Liver (tissue), 9 donors: ENCODE results near the gene DAPK1. TPM values are rescaled to one million over a fixed set of nuclear protein-coding genes. Genes with fewer than 3 reads are reported as not detected.

Experiments used
- DNase-seq: peaks from one replicate; pipeline ENCODE4 v3.0.0-alpha.2; 2017; ENCODE audit warnings: low spot score
- H3K27ac ChIP-seq, 2 donors: one replicate each; pipeline ENCODE4 v1.7.0; 2013; ENCODE audit warnings: inconsistent platforms in 2 of 2, low read length in 2 of 2, control low read depth in 1 of 2, low read depth in 1 of 2, mild to moderate bottlenecking in 1 of 2
- H3K27me3 ChIP-seq, 4 donors: one replicate each; pipeline versions ENCODE4 v1.6.1 to v1.7.0; 2013; ENCODE audit warnings: low read length in 3 of 4, inconsistent platforms in 1 of 4, mild to moderate bottlenecking in 1 of 4, moderate library complexity in 1 of 4; ENCODE audit not compliant: control insufficient read depth in 4 of 4, insufficient read depth in 4 of 4
- H3K36me3 ChIP-seq, 4 donors: one replicate each; pipeline versions ENCODE4 v1.6.1 to v1.7.0; 2013; ENCODE audit warnings: low read length in 3 of 4, mild to moderate bottlenecking in 3 of 4, low read depth in 1 of 4, moderate library complexity in 1 of 4; ENCODE audit not compliant: control insufficient read depth in 4 of 4, insufficient read depth in 3 of 4
- H3K4me1 ChIP-seq, 4 donors: one replicate each; pipeline versions ENCODE4 v1.6.1 to v1.7.0; 2013; ENCODE audit warnings: low read length in 3 of 4, mild to moderate bottlenecking in 3 of 4, moderate library complexity in 1 of 4; ENCODE audit not compliant: control insufficient read depth in 4 of 4, insufficient read depth in 4 of 4
- H3K4me3 ChIP-seq, 3 donors: one replicate each; pipeline versions ENCODE4 v1.6.1 to v1.7.0; 2013; ENCODE audit warnings: low read length in 3 of 3, control low read depth in 1 of 3, low read depth in 1 of 3, mild to moderate bottlenecking in 1 of 3
- H3K9ac ChIP-seq, 2 donors: one replicate each; pipeline ENCODE4 v1.7.0; 2013; ENCODE audit warnings: low read length in 2 of 2, mild to moderate bottlenecking in 2 of 2, moderate library complexity in 2 of 2, control low read depth in 1 of 2, low read depth in 1 of 2
- H3K9me3 ChIP-seq, 4 donors: one replicate each; pipeline versions ENCODE4 v1.6.1 to v1.7.0; 2013; ENCODE audit warnings: low read length in 3 of 4; ENCODE audit not compliant: control insufficient read depth in 4 of 4
- EGR1 ChIP-seq, 2 donors: IDR thresholded peaks; 2 replicates each; pipeline ENCODE4 v1.6.1; 2016 to 2018; ENCODE audit warnings: antibody characterized with exemption in 2 of 2, low read depth in 2 of 2
- FOXA1 ChIP-seq: IDR thresholded peaks from 2 replicates; pipeline ENCODE4 v1.6.1; 2016; ENCODE audit warnings: antibody characterized with exemption
- FOXA2 ChIP-seq: IDR thresholded peaks from 2 replicates; pipeline ENCODE4 v1.6.1; 2016; ENCODE audit warnings: antibody characterized with exemption
- GABPA ChIP-seq, 2 donors: IDR thresholded peaks in 1 of 2; conservative IDR thresholded peaks in 1 of 2; 2 replicates each; pipeline ENCODE4 v1.6.1; 2016; ENCODE audit warnings: antibody characterized with exemption in 2 of 2, mild to moderate bottlenecking in 1 of 2, moderate library complexity in 1 of 2
- HNF4A ChIP-seq, 2 donors: conservative IDR thresholded peaks; 2 replicates each; pipeline ENCODE4 v1.6.1; 2016; ENCODE audit warnings: antibody characterized with exemption in 2 of 2, mild to moderate bottlenecking in 2 of 2
- HNF4G ChIP-seq: IDR thresholded peaks from 2 replicates; pipeline ENCODE4 v1.6.1; 2016; ENCODE audit warnings: antibody characterized with exemption
- JUND ChIP-seq, 2 donors: IDR thresholded peaks; 2 replicates each; pipeline ENCODE4 v1.6.1; 2016; ENCODE audit warnings: antibody characterized with exemption in 2 of 2
- NR2F2 ChIP-seq: IDR thresholded peaks from 2 replicates; pipeline ENCODE4 v1.6.1; 2016; ENCODE audit warnings: antibody characterized with exemption
- RAD21 ChIP-seq, 2 donors: IDR thresholded peaks; 2 replicates each; pipeline ENCODE4 v1.6.1; 2016; ENCODE audit warnings: antibody characterized with exemption in 2 of 2, mild to moderate bottlenecking in 2 of 2
- RXRA ChIP-seq, 2 donors: IDR thresholded peaks; 2 replicates each; pipeline ENCODE4 v1.6.1; 2017 to 2018; ENCODE audit warnings: antibody characterized with exemption in 2 of 2, mild to moderate bottlenecking in 1 of 2
- SP1 ChIP-seq: IDR thresholded peaks from 2 replicates; pipeline ENCODE4 v1.6.1; 2018; ENCODE audit warnings: antibody characterized with exemption, mild to moderate bottlenecking
- TAF1 ChIP-seq: conservative IDR thresholded peaks from 2 replicates; pipeline ENCODE4 v1.6.1; 2016; ENCODE audit warnings: antibody characterized with exemption, mild to moderate bottlenecking
- YY1 ChIP-seq: IDR thresholded peaks from 2 replicates; pipeline ENCODE4 v1.6.1; 2016; ENCODE audit warnings: antibody characterized with exemption, mild to moderate bottlenecking
- WGBS: extraction: QIAGEN DNeasy Blood & Tissue Kit; methylation state at CpG from one replicate; pipeline ENCODE4 v1.1.7; 2013; 5-methylcytosine and 5-hydroxymethylcytosine counted together
- polyA plus RNA-seq, 2 donors: library from polyadenylated mRNA; stranded (reverse) in 1 of 2; unstranded in 1 of 2; fragments of 200-250 nt in 1 of 2; fragments of >200 nt in 1 of 2; fragmentation: Nextera tagmentation in 1 of 2; extraction: Ambion mirVana in 1 of 2; gene quantifications; one replicate each; pipeline versions ENCODE4 v1.2.1 to v1.2.3, GENCODE V29; 2013 to 2015
- total RNA-seq, 2 donors: library from RNA; depleted of rRNA; stranded (reverse); fragments of >200 nt; gene quantifications; one replicate each; pipeline ENCODE4 v1.2.3, GENCODE V29; 2014
- TF ChIP-seq, protein P1 (sequence below): IDR thresholded peaks from 2 replicates; pipeline ENCODE4 v1.6.1; 2016; ENCODE audit warnings: antibody characterized with exemption
- TF ChIP-seq, protein P2 (sequence below): IDR thresholded peaks from 2 replicates; pipeline ENCODE4 v1.6.1; 2016; ENCODE audit warnings: antibody characterized with exemption, mild to moderate bottlenecking
- TF ChIP-seq, protein P3 (sequence below): IDR thresholded peaks from 2 replicates; pipeline ENCODE4 v1.6.1; 2016; ENCODE audit warnings: antibody characterized with exemption
- TF ChIP-seq, protein P4 (sequence below): fragments of 150-350 bp; IDR thresholded peaks from 2 replicates; pipeline ENCODE4 v1.5.1; 2017; ENCODE audit warnings: improper control_type of control experiment, low read depth, low read length; ENCODE audit not compliant: missing input control
- donor health status: healthy.
- donor health status: healthy.
- donor health status: healthy.
- donor health status: healthy.
- donor health status: healthy.

DAPK1 gene
- total and polyA plus RNA-seq, 4 donors: 14.0 to 40.8 (median 21.8) TPM

DNA sequence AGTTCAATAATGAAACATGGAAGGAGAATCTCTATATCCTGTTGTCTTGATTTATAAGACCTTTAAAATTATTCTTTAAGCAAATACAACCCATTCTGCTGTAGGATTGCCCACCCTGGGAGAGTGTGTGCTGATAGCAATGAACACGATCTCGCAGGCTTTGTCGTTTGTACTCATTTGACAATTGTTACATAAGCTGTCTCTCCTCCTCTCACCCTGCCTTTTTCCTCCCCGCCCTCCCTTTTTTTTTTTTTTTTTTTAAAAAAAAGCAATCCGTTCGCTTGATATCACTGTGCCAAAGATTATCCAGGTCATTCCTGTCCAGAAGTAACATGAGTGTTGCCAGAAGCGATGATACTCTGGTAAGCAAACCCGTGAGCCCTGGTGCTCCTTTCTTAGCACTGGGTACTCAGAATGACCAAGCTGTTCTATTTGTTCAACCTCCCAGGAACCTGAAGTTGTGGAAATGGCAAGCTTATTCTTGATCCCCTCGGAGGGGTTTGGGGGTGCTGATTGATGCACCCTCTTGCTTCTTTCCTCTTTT is 145.5 kb downstream of the DAPK1 start:
- TF ChIP-seq SP1: peak; percentile 41
- TF ChIP-seq RAD21 (IDR thresholded peaks at IDR 0.05): peak; percentile 36 to 52
- peak in 1 of 2 donors; percentile 26 for TF ChIP-seq JUND (IDR thresholded peaks at IDR 0.05)
- peak; percentile 20 for TF ChIP-seq YY1
- TF ChIP-seq EGR1 (IDR thresholded peaks at IDR 0.05; ENCODE audit: low read depth in 2 of 2): no peak
- no peak for TF ChIP-seq NR2F2
- TF ChIP-seq, protein P1, sequence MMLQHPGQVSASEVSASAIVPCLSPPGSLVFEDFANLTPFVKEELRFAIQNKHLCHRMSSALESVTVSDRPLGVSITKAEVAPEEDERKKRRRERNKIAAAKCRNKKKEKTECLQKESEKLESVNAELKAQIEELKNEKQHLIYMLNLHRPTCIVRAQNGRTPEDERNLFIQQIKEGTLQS: peak; percentile 20
- peak; percentile 63 to 69 for TF ChIP-seq RXRA (IDR thresholded peaks at IDR 0.05)
- peak; percentile 52 to 60 for TF ChIP-seq HNF4A (conservative IDR thresholded peaks at IDR 0.05)
- TF ChIP-seq FOXA1: no peak
- TF ChIP-seq TAF1: no peak
- no peak for DNase-seq
- Histone ChIP-seq H3K4me1 (peaks cover 9 to 44% (median 43%) of the 10 kb centered on the region in 4 donors), H3K4me3 (no peak overlapping the region), H3K9ac (peak overlapping the region in 1 of 2 donors; percentile 60), H3K9me3 (no peaks in the 10 kb centered on the region), H3K36me3 (peaks cover 4 to 29% (median 20%) of the 10 kb centered on the region in 4 donors), H3K27ac (peak overlapping the region; percentile 42 to 58), H3K27me3 (no peaks in the 10 kb centered on the region)
- WGBS: 31% methylated on average over 9 of the region's 9 CpGs

DNA sequence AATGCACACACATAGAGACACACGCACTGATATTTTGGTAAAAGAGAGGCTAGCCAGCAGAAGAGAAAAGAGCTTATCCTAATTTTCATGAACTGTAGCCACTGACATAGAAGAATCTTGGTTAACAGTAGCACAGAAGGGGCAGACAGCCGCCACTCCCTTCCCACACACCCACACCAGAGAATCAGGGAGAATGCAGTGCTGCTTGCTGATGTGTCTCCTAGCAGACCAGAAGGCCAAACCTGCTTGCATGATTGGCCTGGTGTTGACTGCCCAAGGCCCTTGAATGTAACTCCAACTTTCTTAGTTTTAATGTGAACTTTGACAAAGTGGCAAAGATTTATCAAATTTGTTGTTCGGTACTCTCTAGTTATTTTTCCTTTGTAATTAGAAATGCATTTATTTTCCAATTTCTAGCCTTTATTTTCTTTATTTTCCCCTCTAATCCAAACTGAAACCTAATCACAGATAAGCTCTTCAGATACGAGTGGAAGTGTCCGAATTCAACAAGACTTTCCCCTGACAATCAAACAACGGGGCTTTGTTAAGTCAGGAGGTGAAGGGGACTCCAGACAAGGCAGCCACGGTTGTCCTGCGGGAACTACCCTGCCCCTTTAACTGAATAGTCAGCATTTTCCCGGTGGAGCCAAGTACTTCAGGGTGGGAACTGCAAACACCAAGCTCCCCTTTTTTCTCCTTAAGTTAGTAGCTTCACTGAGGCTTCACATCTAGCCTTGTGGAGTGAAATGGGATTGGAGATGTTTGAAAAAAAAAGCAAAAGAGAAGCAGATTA is 146.3 kb downstream of the DAPK1 start:
- H3K9me3 ChIP-seq: no peaks in the 10 kb centered on the region
- peaks cover 9 to 44% (median 43%) of the 10 kb centered on the region in 4 donors for H3K4me1 ChIP-seq
- 78% methylated on average over 9 of the region's 9 CpGs for WGBS
- no peaks in the 10 kb centered on the region for H3K27me3 ChIP-seq
- no peak overlapping the region for H3K9ac ChIP-seq
- H3K36me3 ChIP-seq: peaks cover 6 to 36% (median 27%) of the 10 kb centered on the region in 4 donors
- H3K4me3 ChIP-seq: no peak overlapping the region
- no peak for DNase-seq
- H3K27ac ChIP-seq: peak overlapping the region; percentile 42 to 45
- TF ChIP-seq RXRA (IDR thresholded peaks at IDR 0.05): no peak
- no peak for TF ChIP-seq HNF4G
- no peak for TF ChIP-seq FOXA2
- TF ChIP-seq FOXA1: no peak
- no peak for TF ChIP-seq JUND (IDR thresholded peaks at IDR 0.05)
- no peak for TF ChIP-seq GABPA (IDR thresholded peaks at IDR 0.05 in 1 of 2, conservative IDR thresholded peaks at IDR 0.05 in 1 of 2)
- TF ChIP-seq, protein P2, sequence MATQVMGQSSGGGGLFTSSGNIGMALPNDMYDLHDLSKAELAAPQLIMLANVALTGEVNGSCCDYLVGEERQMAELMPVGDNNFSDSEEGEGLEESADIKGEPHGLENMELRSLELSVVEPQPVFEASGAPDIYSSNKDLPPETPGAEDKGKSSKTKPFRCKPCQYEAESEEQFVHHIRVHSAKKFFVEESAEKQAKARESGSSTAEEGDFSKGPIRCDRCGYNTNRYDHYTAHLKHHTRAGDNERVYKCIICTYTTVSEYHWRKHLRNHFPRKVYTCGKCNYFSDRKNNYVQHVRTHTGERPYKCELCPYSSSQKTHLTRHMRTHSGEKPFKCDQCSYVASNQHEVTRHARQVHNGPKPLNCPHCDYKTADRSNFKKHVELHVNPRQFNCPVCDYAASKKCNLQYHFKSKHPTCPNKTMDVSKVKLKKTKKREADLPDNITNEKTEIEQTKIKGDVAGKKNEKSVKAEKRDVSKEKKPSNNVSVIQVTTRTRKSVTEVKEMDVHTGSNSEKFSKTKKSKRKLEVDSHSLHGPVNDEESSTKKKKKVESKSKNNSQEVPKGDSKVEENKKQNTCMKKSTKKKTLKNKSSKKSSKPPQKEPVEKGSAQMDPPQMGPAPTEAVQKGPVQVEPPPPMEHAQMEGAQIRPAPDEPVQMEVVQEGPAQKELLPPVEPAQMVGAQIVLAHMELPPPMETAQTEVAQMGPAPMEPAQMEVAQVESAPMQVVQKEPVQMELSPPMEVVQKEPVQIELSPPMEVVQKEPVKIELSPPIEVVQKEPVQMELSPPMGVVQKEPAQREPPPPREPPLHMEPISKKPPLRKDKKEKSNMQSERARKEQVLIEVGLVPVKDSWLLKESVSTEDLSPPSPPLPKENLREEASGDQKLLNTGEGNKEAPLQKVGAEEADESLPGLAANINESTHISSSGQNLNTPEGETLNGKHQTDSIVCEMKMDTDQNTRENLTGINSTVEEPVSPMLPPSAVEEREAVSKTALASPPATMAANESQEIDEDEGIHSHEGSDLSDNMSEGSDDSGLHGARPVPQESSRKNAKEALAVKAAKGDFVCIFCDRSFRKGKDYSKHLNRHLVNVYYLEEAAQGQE: no peak
- TF ChIP-seq, protein P3, sequence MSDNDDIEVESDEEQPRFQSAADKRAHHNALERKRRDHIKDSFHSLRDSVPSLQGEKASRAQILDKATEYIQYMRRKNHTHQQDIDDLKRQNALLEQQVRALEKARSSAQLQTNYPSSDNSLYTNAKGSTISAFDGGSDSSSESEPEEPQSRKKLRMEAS: no peak
- TF ChIP-seq HNF4A (conservative IDR thresholded peaks at IDR 0.05): no peak
- TF ChIP-seq RAD21 (IDR thresholded peaks at IDR 0.05): no peak
- no peak for TF ChIP-seq NR2F2
- TF ChIP-seq, protein P4, sequence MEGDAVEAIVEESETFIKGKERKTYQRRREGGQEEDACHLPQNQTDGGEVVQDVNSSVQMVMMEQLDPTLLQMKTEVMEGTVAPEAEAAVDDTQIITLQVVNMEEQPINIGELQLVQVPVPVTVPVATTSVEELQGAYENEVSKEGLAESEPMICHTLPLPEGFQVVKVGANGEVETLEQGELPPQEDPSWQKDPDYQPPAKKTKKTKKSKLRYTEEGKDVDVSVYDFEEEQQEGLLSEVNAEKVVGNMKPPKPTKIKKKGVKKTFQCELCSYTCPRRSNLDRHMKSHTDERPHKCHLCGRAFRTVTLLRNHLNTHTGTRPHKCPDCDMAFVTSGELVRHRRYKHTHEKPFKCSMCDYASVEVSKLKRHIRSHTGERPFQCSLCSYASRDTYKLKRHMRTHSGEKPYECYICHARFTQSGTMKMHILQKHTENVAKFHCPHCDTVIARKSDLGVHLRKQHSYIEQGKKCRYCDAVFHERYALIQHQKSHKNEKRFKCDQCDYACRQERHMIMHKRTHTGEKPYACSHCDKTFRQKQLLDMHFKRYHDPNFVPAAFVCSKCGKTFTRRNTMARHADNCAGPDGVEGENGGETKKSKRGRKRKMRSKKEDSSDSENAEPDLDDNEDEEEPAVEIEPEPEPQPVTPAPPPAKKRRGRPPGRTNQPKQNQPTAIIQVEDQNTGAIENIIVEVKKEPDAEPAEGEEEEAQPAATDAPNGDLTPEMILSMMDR: no peak
